ENCODE data around the gene SPEG.

The SPEG gene

DNA sequence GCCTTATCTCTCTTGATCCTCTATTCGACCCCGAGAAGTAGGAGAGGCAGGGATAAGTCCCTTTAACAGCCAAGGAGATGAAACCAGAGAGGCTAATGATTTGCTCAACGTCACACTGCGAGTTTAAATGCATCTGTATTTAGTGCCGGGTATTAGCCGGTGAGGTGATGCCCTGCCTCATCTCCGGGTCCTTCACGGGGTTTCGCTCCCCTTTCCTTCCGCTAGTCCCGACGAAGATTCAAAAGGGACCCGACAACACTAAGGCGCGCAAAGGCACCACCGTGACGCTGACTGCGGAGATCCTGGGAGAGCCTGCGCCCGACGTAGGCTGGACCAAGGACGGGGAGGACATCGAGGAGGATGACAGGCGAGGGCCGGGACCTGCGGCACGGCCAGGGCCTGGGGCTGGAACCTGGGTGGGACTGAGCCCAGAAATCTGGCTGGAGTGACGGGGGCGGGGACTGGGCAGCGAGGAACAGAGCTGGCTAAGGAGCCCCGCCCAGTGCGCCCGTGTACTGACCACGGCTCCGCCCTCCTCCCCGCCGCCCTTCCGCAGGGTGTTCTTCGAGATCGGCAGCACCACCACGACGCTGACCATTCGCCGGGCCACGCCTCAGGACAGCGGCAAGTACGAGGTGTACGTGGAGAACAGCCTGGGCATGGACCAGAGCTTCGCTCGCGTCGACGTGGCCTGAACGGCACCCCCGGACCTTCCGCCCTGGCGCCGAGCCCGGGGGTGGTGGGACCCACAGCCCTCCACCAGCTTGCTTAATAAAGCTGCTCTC is 63.0 kb downstream of the SPEG start:
- no peak for DNase-seq (ENCODE audit: low read depth)

- peak; percentile 82 for DNase-seq (ENCODE audit: low read depth)
Measured at GRCh38 chr2:219498280-219499057, 63.8 kb downstream of the SPEG start, which contains the start of gene GMPPA. TSS of gene GMPPA (plus strand) at chr2:219498891. CDS start at chr2:219499976, 1,085 bp downstream.

DNA sequence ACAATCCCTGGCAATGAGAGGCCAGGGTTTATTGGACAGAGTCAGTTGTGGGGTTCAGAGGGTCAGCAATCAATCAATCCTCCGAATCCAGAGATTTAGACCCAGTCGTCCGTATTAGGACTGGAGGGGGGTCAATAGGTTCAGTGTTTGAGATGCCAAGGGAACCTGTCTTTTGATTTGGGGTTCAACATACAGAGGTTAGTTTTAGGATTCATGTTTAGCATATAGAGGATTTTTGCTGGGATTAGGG is 64.3 kb downstream of the SPEG start:
- DNase-seq (ENCODE audit: low read depth): no peak

DNA sequence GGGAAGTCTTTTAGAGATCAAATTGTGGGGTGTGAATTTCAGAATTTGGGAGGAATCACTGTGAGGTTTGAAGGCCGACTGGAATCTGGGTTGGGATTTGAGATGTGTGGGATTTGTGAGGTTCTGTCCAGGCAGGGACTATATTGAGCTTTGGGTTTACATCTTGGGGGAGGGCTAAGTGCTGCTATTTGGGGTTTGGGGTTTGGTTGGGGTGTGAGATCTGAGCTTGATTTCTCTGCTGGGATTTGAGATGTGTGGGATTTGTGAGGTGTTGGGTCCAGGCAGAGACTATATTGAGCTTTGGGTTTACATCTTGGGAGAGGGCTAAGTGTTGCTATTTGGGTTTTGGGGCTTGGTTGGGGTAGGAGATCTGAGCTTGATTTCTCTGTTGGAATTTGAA is 64.9 kb downstream of the SPEG start:
- DNase-seq (ENCODE audit: low read depth): no peak

DNA sequence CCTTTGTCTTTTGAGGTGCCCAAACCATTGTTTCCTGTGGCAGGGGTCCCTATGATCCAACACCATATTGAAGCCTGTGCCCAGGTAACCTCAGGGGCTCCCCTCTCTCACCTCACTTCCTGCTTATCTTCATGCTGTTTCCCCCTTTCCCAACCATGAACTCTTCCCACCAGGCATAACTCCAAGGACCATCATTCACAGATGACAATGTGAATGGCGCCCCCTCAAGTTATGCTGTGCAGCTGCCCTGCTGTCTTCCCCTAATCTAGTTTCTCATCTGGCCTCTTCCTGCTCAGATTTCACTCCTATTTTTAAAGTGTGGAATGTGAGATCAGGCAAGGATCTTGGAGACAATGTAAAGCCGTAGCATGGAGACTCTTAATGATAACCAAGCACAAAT is 65.5 kb downstream of the SPEG start:
- no peak for DNase-seq (ENCODE audit: low read depth)

GRCh38 chr2:219501849-219502248 is 67.2 kb downstream of the SPEG start:
- DNase-seq (ENCODE audit: low read depth): no peak

DNA sequence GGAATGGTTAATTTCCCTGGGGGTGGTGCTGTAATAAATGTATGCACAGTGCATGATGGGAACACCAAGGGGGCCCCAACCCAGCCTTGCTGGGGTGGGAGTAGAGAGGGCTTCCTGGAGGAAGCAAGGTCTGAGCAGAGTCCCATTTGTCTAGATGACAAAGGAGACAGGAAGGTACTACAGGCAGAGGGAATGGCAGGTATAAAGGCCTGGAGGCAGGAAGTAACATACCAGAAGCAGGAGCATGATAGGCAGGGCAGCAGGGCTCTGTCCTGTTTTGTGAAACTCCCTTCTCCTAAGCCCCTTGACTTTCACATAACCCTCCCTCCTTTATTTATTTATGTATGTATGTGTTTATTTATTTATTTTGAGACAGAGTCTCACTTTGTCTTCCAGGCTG is 68.0 kb downstream of the SPEG start:
- DNase-seq (ENCODE audit: low read depth): no peak

- no peak for DNase-seq (ENCODE audit: low read depth)
Measured at GRCh38 chr2:219505585-219505984, 70.9 kb downstream of the SPEG start.

- no peak for DNase-seq (ENCODE audit: low read depth)
Measured at GRCh38 chr2:219506153-219506801, 71.6 kb downstream of the SPEG start.

DNA sequence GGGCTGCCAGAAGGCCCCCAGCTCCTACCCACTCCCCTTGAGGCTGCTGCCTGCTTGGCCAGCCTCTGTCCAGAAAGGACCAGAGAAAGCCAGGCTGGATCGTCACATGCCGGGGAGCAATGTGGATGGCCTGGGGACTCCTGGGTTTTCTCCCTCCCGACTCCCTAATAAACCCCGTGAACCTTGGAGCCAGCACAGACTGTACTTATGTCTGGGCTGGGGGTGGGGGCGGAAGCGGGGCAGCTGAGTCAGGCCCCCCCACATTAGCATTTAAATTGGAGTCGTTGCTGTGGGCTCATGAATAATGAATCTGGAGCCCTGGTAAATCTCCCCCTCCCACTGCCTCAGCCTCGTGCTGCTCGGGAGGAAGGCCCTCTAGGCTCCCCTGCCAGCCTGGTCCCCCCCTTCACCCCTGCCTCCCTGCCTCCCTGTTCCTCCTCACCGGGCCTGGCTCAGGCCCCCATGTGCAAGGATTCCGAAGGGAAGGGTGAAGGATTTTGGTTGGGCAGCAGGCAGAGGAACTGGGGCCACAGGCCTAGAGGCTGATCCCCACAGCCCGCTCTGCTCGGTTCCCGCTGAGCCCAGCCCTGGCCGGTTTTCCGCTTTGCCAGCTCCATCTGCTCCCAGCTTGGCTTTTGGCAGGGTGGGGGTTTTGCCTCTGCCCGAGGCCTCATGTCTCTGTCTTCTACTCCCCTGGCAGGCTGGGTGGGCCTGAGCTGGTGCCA is 72.3 kb downstream of the SPEG start:
- no peak for DNase-seq (ENCODE audit: low read depth)

DNA sequence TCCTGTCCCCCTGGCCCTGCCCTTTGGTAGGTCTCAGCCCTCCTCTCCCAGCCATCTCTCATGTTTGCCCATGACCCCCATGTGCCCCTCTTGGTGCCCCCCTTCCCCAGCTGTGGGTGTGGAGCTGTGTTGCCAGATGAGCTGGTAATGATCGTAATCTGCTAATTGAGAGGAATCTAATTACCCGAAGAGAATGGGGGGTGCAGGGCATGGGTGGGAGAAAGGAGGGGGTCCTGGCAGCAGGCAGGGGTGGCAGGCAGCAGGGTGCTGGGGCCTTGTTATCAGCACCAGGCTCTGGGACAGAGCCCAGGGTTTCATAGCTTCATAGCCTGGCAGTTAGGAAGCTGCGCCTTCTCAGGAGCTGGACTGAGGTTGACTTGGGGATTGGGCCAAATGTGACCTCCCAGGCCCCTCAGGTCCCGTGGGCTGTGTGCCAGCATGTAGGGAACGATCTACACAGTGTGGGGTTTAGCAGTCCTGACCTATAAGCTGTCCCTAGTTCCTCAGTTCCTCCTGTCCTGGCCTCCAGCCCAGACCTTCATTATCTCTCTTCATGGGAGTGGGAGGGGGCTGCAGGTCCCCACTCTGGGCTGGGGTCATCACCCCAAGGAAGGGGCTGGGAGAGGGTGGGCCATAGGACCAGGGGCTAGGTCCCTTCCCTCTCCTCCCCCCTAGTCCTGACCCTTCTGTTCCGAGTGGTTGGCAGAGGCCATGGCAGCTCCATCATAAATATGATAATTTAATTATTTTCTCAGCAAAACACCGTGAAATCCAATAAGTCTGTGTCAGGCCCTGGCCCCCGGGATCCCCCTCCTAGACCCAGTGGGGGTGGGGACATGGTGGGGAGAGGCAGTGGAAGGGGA is 73.2 kb downstream of the SPEG start:
- no peak for DNase-seq (ENCODE audit: low read depth)

DNA sequence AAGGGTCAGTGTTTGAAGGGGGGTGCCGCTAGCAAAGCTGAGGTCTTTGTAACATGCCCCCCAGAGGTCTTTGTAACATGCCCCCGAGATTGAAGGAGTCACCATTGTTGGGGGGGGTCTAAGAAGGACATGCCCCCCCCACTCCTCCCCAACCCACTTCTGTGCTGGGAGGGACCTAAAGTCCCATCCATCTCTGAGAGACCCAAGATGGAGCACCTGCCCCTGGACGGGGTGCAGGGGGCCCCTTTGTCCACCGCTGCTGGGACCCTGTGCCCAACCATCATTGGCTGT is 73.7 kb downstream of the SPEG start:
- no peak for DNase-seq (ENCODE audit: low read depth)

DNA sequence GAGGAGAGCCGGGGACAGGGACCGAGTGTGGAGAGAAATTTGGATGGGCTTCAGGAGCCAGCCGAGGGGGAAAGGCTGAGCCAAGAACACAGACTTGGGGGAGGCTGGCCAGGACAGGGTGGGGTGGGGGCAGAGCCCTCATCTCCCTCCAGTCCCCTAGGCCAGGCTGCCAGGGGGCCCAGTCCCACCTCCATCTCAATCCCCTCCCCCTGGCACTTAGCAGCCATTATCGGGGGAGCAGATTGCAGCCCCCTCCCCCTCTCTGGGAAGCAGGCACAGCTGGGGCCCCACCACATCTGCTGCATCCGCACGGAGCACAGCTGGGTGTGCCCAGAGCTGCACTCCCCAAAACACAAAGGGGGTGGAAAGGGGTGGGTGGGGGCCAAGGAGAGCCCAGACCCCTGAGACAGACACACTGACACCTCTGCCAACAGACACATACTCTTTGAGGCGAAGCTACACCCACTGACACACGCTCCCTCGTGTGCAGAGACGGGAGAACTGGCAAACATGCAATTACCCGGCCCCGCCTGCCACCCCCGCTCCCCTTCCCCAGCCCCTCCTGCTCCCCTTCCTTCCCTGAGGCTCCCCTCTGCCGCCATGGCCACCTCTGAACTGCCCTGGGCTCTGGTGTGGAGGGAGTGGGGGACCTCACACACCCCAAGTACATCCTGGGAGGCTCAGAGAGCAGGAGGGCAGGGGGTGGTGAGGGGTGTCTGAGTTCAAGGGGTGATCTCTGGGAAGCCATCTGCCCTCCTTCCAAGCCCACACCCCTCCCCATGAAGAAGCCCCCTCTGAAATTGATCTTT is 74.5 kb downstream of the SPEG start:
- no peak for DNase-seq (ENCODE audit: low read depth)

GRCh38 chr2:219509780-219510511 is 75.3 kb downstream of the SPEG start:
- DNase-seq (ENCODE audit: low read depth): no peak

- DNase-seq (ENCODE audit: low read depth): no peak
Measured at GRCh38 chr2:219510512-219511135, 76.0 kb downstream of the SPEG start.

DNA sequence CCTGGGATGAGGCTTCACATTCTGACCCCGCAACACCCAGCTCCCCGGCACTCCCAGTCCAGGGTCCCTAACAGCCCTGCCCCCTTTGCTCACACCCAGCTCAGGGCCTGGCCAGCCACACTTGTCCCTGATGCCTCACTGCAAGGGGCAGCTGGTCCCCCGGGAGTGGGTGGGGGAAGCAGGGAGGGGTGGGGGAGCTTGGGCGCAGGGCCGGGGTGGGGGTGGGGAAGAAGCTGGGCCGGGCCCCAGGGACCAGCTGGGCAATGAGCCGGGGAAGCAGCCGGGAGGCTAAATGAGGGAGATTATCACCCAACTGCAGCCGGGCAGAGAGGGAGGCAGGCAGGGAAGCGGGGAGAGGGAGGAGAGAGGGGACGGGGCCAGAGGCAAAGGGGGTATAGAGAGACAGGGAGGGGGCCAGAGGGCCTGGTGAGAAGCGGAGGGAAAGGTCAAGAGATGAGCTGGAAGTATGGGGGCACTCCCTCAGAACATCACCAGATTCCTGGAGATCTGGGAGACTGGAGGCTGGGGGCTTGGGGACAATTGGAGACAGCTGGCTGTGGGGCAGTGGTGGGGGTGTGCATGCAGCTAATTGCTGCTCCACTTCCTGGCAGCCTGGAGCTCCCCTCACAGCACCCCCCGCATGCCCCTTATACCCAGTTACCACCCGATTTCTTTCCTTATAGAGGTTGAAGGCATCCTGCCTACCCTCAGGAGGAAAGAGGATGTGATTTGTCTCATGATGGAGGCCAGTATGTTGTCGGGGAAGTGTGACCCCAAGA is 77.1 kb downstream of the SPEG start:
- DNase-seq (ENCODE audit: low read depth): no peak

- no peak for DNase-seq (ENCODE audit: low read depth)
Measured at GRCh38 chr2:219512524-219513216, 78.0 kb downstream of the SPEG start.

DNA sequence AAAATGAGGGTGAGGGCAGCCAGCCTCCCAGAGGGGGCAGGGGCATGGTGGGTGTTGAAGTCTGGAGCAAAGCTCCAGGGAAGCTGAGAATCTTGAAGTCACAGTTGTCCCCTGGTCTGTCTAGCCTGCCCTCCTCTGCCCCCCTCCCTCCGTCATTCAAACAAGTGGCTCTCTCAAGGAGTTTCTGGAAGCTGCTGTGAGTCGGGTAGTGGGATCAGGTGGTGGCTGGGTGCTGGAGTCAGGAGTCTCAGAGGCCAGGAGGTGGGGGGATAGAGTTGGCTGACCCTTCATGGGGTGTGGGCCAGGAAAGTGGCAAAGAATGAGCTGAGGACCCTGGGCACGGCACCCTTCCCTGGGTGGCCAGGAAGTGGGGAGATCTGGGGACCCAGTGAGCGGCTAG is 79.1 kb downstream of the SPEG start:
- no peak for DNase-seq (ENCODE audit: low read depth)

Measured in activated T-helper 1 cell treated with Interleukin-2 at 50 U/mL for 16 hours (primary cell).